Keratinocyte (primary cell): Measurements from ENCODE around the gene TLX2. TPM values are rescaled to one million over a fixed set of nuclear protein-coding genes. Genes with fewer than 3 reads are reported as not detected.
"Not testable (repeated sequence)": the region's sequence is repeated elsewhere in the genome, so short reads cannot be mapped to it uniquely, and the experiment has no call there.

Source experiments
- DNase-seq: peaks from one replicate; pipeline ENCODE4 v3.0.0-alpha.2; 2011; ENCODE audit warnings: low read depth, missing footprints, low spot score
- FAIRE-seq: peaks from 2 replicates; lab custom pipeline; 2011; peaks lifted over from hg19 to GRCh38; lab: Jason Lieb, UNC
- H2AFZ ChIP-seq: 2 replicates; pipeline ENCODE4 v1.6.0; 2012; ENCODE audit warnings: low read length, control low read depth, inconsistent platforms; ENCODE audit not compliant: control insufficient read depth
- H3K27ac ChIP-seq: 2 replicates; pipeline ENCODE4 v1.5.1; 2011; ENCODE audit warnings: low read length; ENCODE audit not compliant: control insufficient read depth, insufficient read depth
- H3K27me3 ChIP-seq: 3 replicates; pipeline ENCODE4 v1.6.0; 2011; ENCODE audit warnings: low read length; ENCODE audit not compliant: control insufficient read depth, insufficient read depth; ENCODE audit errors: extremely low read depth
- H3K36me3 ChIP-seq, 2 experiments: 2 replicates in 1 of 2; 3 replicates in 1 of 2; pipeline ENCODE4 v1.5.1; 2011; ENCODE audit warnings: low read length in 2 of 2, mild to moderate bottlenecking in 1 of 2; ENCODE audit not compliant: control insufficient read depth in 2 of 2, insufficient read depth in 2 of 2; ENCODE audit errors: extremely low read depth in 1 of 2
- H3K4me1 ChIP-seq: 3 replicates; pipeline ENCODE4 v1.5.1; 2011; ENCODE audit warnings: low read length; ENCODE audit not compliant: control insufficient read depth, insufficient read depth; ENCODE audit errors: extremely low read depth
- H3K4me2 ChIP-seq: 3 replicates; pipeline ENCODE4 v1.6.0; 2011; ENCODE audit warnings: low read depth, low read length; ENCODE audit not compliant: control insufficient read depth, insufficient read depth; ENCODE audit errors: extremely low read depth
- H3K4me3 ChIP-seq, 3 experiments: fragments of 200-600 bp in 1 of 3; sonication (generic) in 1 of 3; 2 replicates in 2 of 3; 3 replicates in 1 of 3; pipeline ENCODE4 v1.5.1; 2011 to 2016; ENCODE audit warnings: low read length in 3 of 3, mild to moderate bottlenecking in 3 of 3, control low read depth in 2 of 3, inconsistent platforms in 1 of 3, low read depth in 1 of 3, mixed read lengths in 1 of 3, mixed run types in 1 of 3, moderate library complexity in 1 of 3; ENCODE audit not compliant: control insufficient read depth in 2 of 3, insufficient read depth in 2 of 3; ENCODE audit errors: extremely low read depth in 1 of 3
- H3K79me2 ChIP-seq: 2 replicates; pipeline ENCODE4 v1.6.0; 2012; ENCODE audit warnings: low read length; ENCODE audit not compliant: control insufficient read depth, insufficient read depth
- H3K9ac ChIP-seq: 3 replicates; pipeline ENCODE4 v1.6.0; 2011; ENCODE audit warnings: low read length; ENCODE audit not compliant: control insufficient read depth, insufficient read depth; ENCODE audit errors: extremely low read depth
- H3K9me1 ChIP-seq: 3 replicates; pipeline ENCODE4 v1.6.0; 2011; ENCODE audit warnings: low read length; ENCODE audit not compliant: control insufficient read depth, insufficient read depth; ENCODE audit errors: extremely low read depth
- H3K9me3 ChIP-seq: 2 replicates; pipeline ENCODE4 v1.5.1; 2012; ENCODE audit warnings: low read depth, low read length; ENCODE audit not compliant: control insufficient read depth
- H4K20me1 ChIP-seq: 3 replicates; pipeline ENCODE4 v1.6.0; 2011; ENCODE audit warnings: low read length; ENCODE audit not compliant: control insufficient read depth, insufficient read depth; ENCODE audit errors: extremely low read depth
- CTCF ChIP-seq, 3 experiments: IDR thresholded peaks in 1 of 3; conservative IDR thresholded peaks in 1 of 3; optimal IDR thresholded peaks in 1 of 3; 2 replicates in 2 of 3; 3 replicates in 1 of 3; pipeline versions ENCODE3 to v1.5.1; 2011; ENCODE audit warnings: low read length in 3 of 3, mild to moderate bottlenecking in 3 of 3, moderate library complexity in 2 of 3, control low read depth in 1 of 3, inconsistent platforms in 1 of 3; ENCODE audit not compliant: insufficient read depth in 2 of 3; ENCODE audit errors: extremely low read depth in 1 of 3
- EZH2 ChIP-seq: IDR thresholded peaks from one replicate; pipeline ENCODE4 v1.6.1; 2012; ENCODE audit warnings: inconsistent platforms, mild to moderate bottlenecking, low read length, moderate library complexity
- dilution Hi-C: fragments of 300-500 bp; cut with MboI; formaldehyde crosslinking; loops from one replicate; pipeline ENCODE4 v1.7.0; 2020; ENCODE audit warnings: low sequenced_read_pairs; ENCODE audit not compliant: extremely low pct_ligation_motif_present
- polyA plus RNA-seq, 5 experiments: library from polyadenylated mRNA; depleted of rRNA in 3 of 5; stranded (reverse) in 3 of 5; stranded (forward) in 1 of 5; unstranded in 1 of 5; fragments of >200 nt; gene quantifications; 1 replicate in 1 of 5; 2 replicates in 3 of 5; 3 replicates in 1 of 5; pipeline versions ENCODE4 v1.2.1 to v1.2.3, GENCODE V29; 2011 to 2012; ENCODE audit warnings: missing spikeins in 2 of 5, low read depth in 1 of 5, low replicate concordance in 1 of 5

TLX2 gene
- polyA plus RNA-seq, 1 donor (not counting 4 experiments of a cell fraction or from before 2014, with no cell fraction given) = not detected

GRCh38 chr2:74481961-74482800 lies 32.1 kb upstream of the TLX2 start:
- DNase-seq (no peak), FAIRE-seq (no peak)
- Histone ChIP-seq H3K27me3 (no peaks in the 10 kb centered on the region), H3K9me1 (no peaks in the 10 kb centered on the region), H3K4me2 (peak overlapping the region; percentile 84), H3K4me1 (peaks cover 14% of the 10 kb centered on the region), H3K9ac (peak overlapping the region; percentile 84), H3K27ac (peak overlapping the region; percentile 82), H3K79me2 (peaks cover 35% of the 10 kb centered on the region), H2AFZ (peak overlapping the region; percentile 97), H3K4me3 (peak overlapping the region; percentile 92 to 97 (median 95)), H3K36me3 (peaks cover 0 to 11% of the 10 kb centered on the region in 2 experiments), H3K9me3 (no peaks in the 10 kb centered on the region), H4K20me1 (no peaks in the 10 kb centered on the region)
- dilution Hi-C loops = no loop called here
- TF ChIP-seq CTCF (optimal IDR thresholded peaks at IDR 0.05 in 1 of 3, IDR thresholded peaks at IDR 0.05 in 1 of 3, conservative IDR thresholded peaks at IDR 0.05 in 1 of 3; ENCODE audit: extremely low read depth in 1 of 3, insufficient read depth in 2 of 3, low read length in 3 of 3) (peak in 1 of 3 experiments; percentile 0), EZH2 (no peak)

- no peaks in the 10 kb centered on the region for H3K9me1 ChIP-seq
- TF ChIP-seq EZH2 = no peak
- TF ChIP-seq CTCF (optimal IDR thresholded peaks at IDR 0.05 in 1 of 3, IDR thresholded peaks at IDR 0.05 in 1 of 3, conservative IDR thresholded peaks at IDR 0.05 in 1 of 3; ENCODE audit: extremely low read depth in 1 of 3, insufficient read depth in 2 of 3, low read length in 3 of 3) = peak; percentile 89 to 92 (median 92)
- H3K36me3 ChIP-seq = peaks cover 0 to 7% of the 10 kb centered on the region in 2 experiments
- no peaks in the 10 kb centered on the region for H4K20me1 ChIP-seq
- peak within 1 kb of the TSS; percentile 92 to 97 (median 95) for H3K4me3 ChIP-seq
- peaks cover 18% of the 10 kb centered on the region for H3K4me1 ChIP-seq
- H3K27me3 ChIP-seq = no peaks in the 10 kb centered on the region
- DNase-seq (no peak), FAIRE-seq (peak; percentile 76)
- peak within 1 kb of the TSS; percentile 84 for H3K4me2 ChIP-seq
- H3K79me2 ChIP-seq = peaks cover 35% of the 10 kb centered on the region
- H3K27ac ChIP-seq = peak within 1 kb of the TSS; percentile 82
- no peaks in the 10 kb centered on the region for H3K9me3 ChIP-seq
- peak within 1 kb of the TSS; percentile 84 for H3K9ac ChIP-seq
- dilution Hi-C loops = no loop called here
- H2AFZ ChIP-seq = peak within 1 kb of the TSS; percentile 97
Observed at GRCh38 chr2:74482801-74483674, 31.2 kb upstream of the TLX2 start, which contains the start of the genes CCDC142 and TTC31. CCDC142 (minus strand) TSS chr2:74482998; CDS start chr2:74482837, 161 bp downstream. TTC31 (plus strand) TSS chr2:74483081; CDS start chr2:74483096, 15 bp downstream.

- H3K4me3 ChIP-seq = peak overlapping the region; percentile 92 to 97 (median 95)
- H3K27me3 ChIP-seq, dilution Hi-C loops, DNase-seq, H3K9me3 ChIP-seq, H4K20me1 ChIP-seq, H3K9me1 ChIP-seq, H3K36me3 ChIP-seq, FAIRE-seq: not testable (repeated sequence)
- peaks cover 24% of the 10 kb centered on the region for H3K4me1 ChIP-seq
- peak overlapping the region; percentile 97 for H2AFZ ChIP-seq
- peak overlapping the region; percentile 82 for H3K27ac ChIP-seq
- peak overlapping the region; percentile 84 for H3K4me2 ChIP-seq
- peaks cover 35% of the 10 kb centered on the region for H3K79me2 ChIP-seq
- peak overlapping the region; percentile 84 for H3K9ac ChIP-seq
Observed at GRCh38 chr2:74483675-74484164, 30.5 kb upstream of the TLX2 start.
